Activated CD8-positive, alpha-beta memory T cell treated with anti-CD3 and anti-CD28 coated beads for 1 hour (primary cell): ENCODE results near the gene NOVA2.
A peak's percentile ranks its signal among the peaks of the same experiment; 100 is the strongest.
"Not testable (repeated sequence)": the region's sequence is repeated elsewhere in the genome, so short reads cannot be mapped to it uniquely, and the experiment has no call there.

Source experiments
- DNase-seq, 2 donors: peaks; one replicate each; pipeline ENCODE4 v3.0.0-alpha.2; 2020; ENCODE audit warnings: low read depth in 1 of 2; ENCODE audit errors: extremely low read depth in 1 of 2

Gene NOVA2

GRCh38 chr19:45899253-45899652 lies 74.4 kb downstream of the NOVA2 start:
- DNase-seq = no peak

GRCh38 chr19:45897261-45897812 lies 76.3 kb downstream of the NOVA2 start:
- no peak for DNase-seq

DNA sequence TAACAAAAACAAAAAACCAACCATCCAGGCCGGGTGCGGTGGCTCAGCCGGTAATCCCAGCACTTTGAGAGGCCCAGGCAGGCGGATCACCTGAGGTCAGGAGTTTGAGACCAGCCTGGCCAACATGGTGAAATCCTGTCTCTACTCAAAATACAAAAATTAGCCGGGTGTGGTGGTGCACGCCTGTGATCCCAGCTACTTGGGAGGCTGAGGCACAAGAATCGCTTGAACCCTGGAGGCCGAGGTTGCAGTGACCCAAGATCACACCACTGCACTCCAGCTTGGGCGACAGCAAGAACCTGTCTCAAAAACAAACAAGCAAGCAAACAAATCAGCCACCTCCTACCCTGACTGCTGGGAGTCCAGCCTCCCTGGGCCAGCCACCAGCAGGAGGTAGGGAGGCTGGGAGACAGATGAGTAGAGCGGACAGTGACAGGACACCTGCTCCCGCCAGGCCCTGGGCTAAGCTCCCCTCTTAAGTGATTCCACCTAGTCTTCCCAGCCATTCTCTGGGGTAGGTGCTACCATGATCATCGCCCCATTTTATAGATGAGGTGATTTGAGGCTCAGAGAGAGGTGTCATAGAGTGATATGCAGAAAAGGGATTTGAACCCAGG lies 77.6 kb downstream of the NOVA2 start:
- DNase-seq = not testable (repeated sequence)

- no peak for DNase-seq
Observed at GRCh38 chr19:45895519-45895972, 78.1 kb downstream of the NOVA2 start.

DNA sequence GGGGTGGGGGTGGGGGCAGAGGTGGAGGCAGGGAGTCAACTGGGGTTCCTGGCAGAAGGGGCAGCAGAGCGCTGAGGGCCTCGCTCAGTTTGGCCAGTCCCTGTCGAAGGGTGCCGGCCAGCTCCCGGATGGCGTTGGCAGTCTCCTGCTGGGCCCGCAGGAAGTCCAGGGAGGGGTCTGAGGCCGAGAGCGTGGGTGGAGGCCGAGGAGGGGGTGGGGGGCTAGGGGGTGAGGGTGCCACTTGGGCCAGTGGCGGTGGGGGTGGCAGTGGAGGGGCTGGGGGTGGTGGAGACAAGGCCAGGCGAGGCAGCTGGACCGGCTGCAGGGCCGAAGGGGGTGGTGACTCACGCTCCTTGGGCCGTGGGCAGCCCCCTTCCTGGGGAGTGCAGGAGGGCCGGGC lies 82.8 kb downstream of the NOVA2 start:
- no peak for DNase-seq

DNA sequence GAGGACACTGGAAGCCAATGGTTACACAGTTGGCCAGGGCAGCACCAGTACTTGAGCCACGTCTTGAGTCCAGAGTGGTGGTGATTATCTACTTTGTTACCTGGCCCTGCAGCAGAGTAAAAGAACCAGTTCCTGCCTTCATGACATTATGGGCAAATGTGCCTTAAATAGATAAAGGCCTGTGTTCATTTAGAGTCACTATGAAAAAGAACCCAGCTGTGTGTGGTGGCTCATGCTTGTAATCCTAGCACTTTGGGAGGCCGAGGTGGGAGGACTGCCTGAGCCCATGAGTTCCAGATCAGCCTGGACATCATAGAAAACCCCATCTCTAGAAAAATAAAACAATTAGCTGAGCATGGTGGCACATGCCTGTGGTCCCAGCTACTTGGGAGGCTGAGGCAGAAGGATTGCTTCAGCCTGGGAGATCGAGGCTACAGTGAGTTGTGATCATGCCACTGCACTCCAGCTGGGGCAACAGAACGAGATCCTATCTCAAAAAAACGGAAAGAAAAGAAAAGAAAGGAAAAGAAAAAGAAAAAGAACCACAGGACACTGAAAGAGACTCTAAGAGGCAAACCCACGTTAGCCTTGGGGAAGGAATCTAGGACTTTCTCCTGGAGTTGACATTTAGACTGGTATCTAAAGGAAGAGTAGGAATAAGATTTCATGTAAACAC lies 84.3 kb downstream of the NOVA2 start:
- no peak for DNase-seq

DNA sequence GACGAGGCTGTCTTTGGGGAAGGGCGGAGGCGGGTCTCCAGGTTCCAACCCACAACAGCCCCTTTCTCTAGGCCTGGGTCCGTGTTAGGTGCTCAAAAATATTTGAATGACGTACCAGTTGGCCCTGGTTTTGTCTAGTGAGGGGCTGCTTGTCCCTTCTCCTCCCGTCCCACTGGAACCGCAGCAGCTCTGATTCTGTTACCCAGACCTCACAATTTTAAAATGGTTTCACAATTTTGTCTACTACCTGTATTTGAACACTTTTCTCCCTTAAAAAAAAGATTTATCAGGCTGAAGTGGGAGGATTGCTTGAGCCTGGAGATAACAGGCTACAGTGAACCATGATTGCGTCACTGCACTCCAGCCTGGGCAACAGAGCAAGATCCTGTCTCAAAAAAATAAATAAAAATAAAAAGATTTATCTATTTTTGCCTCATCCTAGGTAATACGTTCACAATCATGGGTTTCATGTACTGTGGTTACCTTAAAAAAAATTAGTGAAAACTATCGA lies 86.4 kb downstream of the NOVA2 start:
- no peak for DNase-seq

GRCh38 chr19:45886427-45887199 lies 87.1 kb downstream of the NOVA2 start:
- DNase-seq = peak; percentile 76 to 79

DNA sequence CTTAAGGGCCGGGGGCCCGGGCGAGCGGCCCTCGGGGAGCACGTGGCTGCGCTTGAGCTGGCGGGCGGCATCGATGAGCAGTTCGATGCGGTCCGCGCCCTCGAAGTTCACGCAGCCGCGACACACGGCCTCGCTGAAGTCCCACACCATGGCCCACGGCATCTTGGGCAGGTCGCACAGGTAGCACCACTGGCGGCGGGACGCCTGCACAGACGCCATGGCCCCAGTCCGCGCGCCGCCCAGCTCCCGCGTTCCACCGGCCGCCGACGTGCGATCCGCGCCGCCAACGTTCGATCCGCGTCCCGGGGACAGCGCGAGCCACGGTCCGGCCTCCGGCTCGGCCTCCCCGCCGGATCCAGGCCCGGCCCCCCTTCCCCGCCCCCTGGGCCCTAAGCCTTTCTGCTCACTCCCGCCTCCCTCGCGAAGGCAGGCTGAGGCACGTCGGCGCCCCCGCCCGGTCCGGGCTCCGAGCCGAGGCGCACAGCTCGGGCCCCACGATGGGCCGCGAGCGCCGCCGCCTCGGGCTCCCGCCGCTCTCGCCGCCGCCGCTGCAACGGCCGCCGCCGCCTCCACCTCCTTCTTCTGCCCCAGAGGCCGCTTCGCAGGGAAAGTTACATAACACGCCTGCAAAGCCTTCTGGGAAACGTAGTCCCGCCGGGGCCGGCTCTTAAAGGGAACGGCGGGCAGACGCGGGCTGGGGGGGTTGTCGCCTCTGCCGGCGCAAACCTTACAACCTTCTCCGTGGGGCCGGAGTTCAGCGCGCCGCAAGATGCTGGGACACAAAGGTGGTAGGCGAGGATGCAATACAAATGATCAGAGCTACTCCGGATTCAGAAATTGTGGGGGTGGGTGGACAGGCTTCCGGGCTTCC lies 87.9 kb downstream of the NOVA2 start, which contains the start of gene IRF2BP1:
Gene IRF2BP1 (minus strand): TSS at position 586 of the 871 bp plus-strand sequence. CDS start 367 bp downstream, at position 219.
- peak; percentile 73 to 75 for DNase-seq

GRCh38 chr19:45884682-45885555 lies 88.7 kb downstream of the NOVA2 start:
- DNase-seq = no peak

DNA sequence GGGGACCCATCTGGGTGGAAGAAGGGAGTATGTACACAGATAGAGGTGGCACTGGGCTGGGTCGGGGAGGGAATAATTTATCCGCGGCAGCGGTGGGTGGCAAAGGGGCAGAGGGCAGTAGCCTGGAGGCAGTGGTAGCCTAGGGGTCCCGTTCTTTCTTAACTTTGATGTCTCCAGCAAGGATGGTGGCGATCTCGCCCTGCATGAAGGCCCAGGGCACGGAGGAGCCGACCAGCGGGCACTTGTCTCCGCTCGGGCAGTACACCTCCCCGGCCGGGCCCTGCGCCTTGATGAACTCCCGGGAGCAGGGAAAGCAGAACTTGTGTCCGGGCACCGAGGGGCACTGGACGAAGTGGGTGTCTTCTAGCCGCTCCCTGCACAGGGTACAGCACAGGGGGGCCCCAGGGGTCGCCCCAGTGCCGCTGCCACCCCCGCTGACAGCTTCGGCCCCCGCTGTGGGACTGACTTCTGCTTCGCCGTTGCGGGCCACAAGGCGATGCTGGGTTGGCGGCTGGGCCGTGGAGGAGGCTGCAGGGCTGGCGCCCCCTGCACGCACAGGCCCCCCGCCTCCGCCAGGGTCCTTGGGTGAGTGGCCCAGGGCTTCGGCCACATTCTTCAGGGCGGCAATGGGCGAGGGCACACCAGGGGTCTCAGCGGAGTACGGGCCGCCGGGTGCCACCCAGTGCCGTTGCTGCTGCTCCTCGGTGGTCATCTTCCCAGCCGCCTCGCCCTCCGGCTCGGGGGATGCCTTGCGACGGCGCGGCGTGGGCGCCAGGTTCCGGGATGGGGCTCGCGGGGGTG lies 89.6 kb downstream of the NOVA2 start:
- DNase-seq = no peak
